SU-DHL-6 (cell line): ENCODE results near the gene BATF2.

ENCODE experiments used
- CTCF ChIP-seq: fragments of 200-600 bp; sonication (generic); IDR thresholded peaks from one replicate; pipeline ENCODE4 v1.5.1; 2017; ENCODE audit warnings: antibody characterized with exemption, mild to moderate bottlenecking, low read length, moderate library complexity; ENCODE audit not compliant: insufficient read depth, poor library complexity, severe bottlenecking
- EZH2phosphoT487 ChIP-seq: fragments of 200-600 bp; sonication (generic), shearing (Covaris generic); conservative IDR thresholded peaks from 2 replicates; pipeline ENCODE4 v1.6.1; 2018; ENCODE audit warnings: mild to moderate bottlenecking, antibody characterized with exemption, low read length, moderate library complexity, mixed read lengths

GRCh38 chr11:65021003-65021402 lies 24.2 kb upstream of the BATF2 start:
- no peak for TF ChIP-seq CTCF
- TF ChIP-seq EZH2phosphoT487 = no peak
